K562 (cell line): ENCODE results near the gene ZNF792. TPM values are rescaled to one million over a fixed set of nuclear protein-coding genes. Genes with fewer than 3 reads are reported as not detected.

Source experiments
- CXXC5 ChIP-seq: fragments of 250-450 bp; sonication (Bioruptor Pico); IDR thresholded peaks from 2 replicates; pipeline ENCODE4 v1.8.0; 2022; ENCODE audit warnings: inconsistent platforms, mild to moderate bottlenecking, moderate library complexity
- ELF2 ChIP-seq: fragments of 250-450 bp; sonication (Bioruptor Pico); IDR thresholded peaks from 2 replicates; pipeline ENCODE4 v1.5.0; 2021; ENCODE audit warnings: mild to moderate bottlenecking
- GATAD2A ChIP-seq: fragments of 450-650 bp; IDR thresholded peaks from 2 replicates; pipeline ENCODE4 v1.6.1; 2017
- HLTF ChIP-seq: fragments of 450-650 bp; IDR thresholded peaks from 2 replicates; pipeline ENCODE4 v1.6.1; 2016
- KLF6 ChIP-seq: fragments of 250-450 bp; sonication (Bioruptor Pico); IDR thresholded peaks from 2 replicates; pipeline ENCODE4 v1.4.0; 2020; ENCODE audit warnings: mild to moderate bottlenecking, moderate library complexity, borderline replicate concordance
- MECOM ChIP-seq: fragments of 250-450 bp; sonication (Bioruptor Pico); IDR thresholded peaks from 2 replicates; pipeline ENCODE4 v1.8.0; 2022; ENCODE audit warnings: inconsistent platforms
- MLLT1 ChIP-seq, 2 experiments: fragments of 450-650 bp; IDR thresholded peaks; 2 replicates each; pipeline ENCODE4 v1.6.1; 2016
- MTF1 ChIP-seq: fragments of 250-450 bp; sonication (Bioruptor Pico); IDR thresholded peaks from 2 replicates; pipeline ENCODE4 v1.9.0; 2021; ENCODE audit warnings: moderate library complexity, mild to moderate bottlenecking, inconsistent platforms, borderline replicate concordance
- MYBL2 ChIP-seq, 2 experiments: fragments of 450-650 bp in 1 of 2; sonication (generic) in 1 of 2; formaldehyde crosslinking in 1 of 2; IDR thresholded peaks; 2 replicates each; pipeline versions ENCODE4 v1.6.1 to v1.8.1; 2017 to 2022; ENCODE audit warnings: borderline replicate concordance in 1 of 2, inconsistent platforms in 1 of 2, low read depth in 1 of 2, mild to moderate bottlenecking in 1 of 2, missing genetic modification reagents in 1 of 2, moderate library complexity in 1 of 2
- MYNN ChIP-seq, 2 experiments: sonication (generic); formaldehyde crosslinking in 1 of 2; IDR thresholded peaks; 2 replicates each; pipeline versions ENCODE4 v1.5.0 to v1.6.1; 2016 to 2020; ENCODE audit warnings: antibody characterized with exemption in 1 of 2, missing genetic modification reagents in 1 of 2
- NR3C1 ChIP-seq: sonication (generic); formaldehyde crosslinking; IDR thresholded peaks from 2 replicates; pipeline ENCODE4 v1.8.1; 2022; ENCODE audit warnings: missing genetic modification reagents
- PCBP1 ChIP-seq: fragments of 200-400 bp; formaldehyde crosslinking; IDR thresholded peaks from 2 replicates; pipeline ENCODE4 v1.6.1; 2018; ENCODE audit warnings: mild to moderate bottlenecking, low read depth, low read length; ENCODE audit not compliant: poor library complexity, severe bottlenecking
- POLR2H ChIP-seq: IDR thresholded peaks from 2 replicates; pipeline ENCODE4 v1.6.1; 2016; ENCODE audit warnings: missing genetic modification characterization, low read depth, mild to moderate bottlenecking, control low read depth, missing compliant biosample characterization, moderate library complexity
- RNF219 ChIP-seq: fragments of 250-450 bp; sonication (Bioruptor Pico); IDR thresholded peaks from 2 replicates; pipeline ENCODE4 v1.5.0; 2022; ENCODE audit warnings: mild to moderate bottlenecking
- SIRT6 ChIP-seq: IDR thresholded peaks from one replicate; pipeline ENCODE4 v1.6.1; 2012; ENCODE audit warnings: low read depth, mild to moderate bottlenecking, control low read depth, inconsistent platforms, low read length, moderate library complexity
- TARDBP ChIP-seq: fragments of 450-650 bp; IDR thresholded peaks from 2 replicates; pipeline ENCODE4 v1.6.1; 2016
- TRIM28 ChIP-seq: fragments of 450-650 bp; IDR thresholded peaks from 2 replicates; pipeline ENCODE4 v1.6.1; 2017
- U2AF1 ChIP-seq: fragments of 200-400 bp; formaldehyde crosslinking; optimal IDR thresholded peaks from 2 replicates; pipeline ENCODE3; 2017; ENCODE audit warnings: mild to moderate bottlenecking, low read depth, low read length, moderate library complexity
- XRCC3 ChIP-seq: fragments of 450-650 bp; IDR thresholded peaks from 2 replicates; pipeline ENCODE4 v1.6.1; 2017; ENCODE audit warnings: mild to moderate bottlenecking, moderate library complexity
- ZBTB26 ChIP-seq: fragments of 450-650 bp; formaldehyde crosslinking; IDR thresholded peaks from 2 replicates; pipeline ENCODE4 v1.4.0; 2022; ENCODE audit warnings: missing genetic modification characterization
- ZEB2 ChIP-seq: fragments of 450-650 bp; IDR thresholded peaks from 2 replicates; pipeline ENCODE4 v1.6.1; 2016
- ZNF274 ChIP-seq: IDR thresholded peaks from 2 replicates; pipeline ENCODE4 v1.6.1; 2011; ENCODE audit warnings: low read depth, mild to moderate bottlenecking, low read length, moderate library complexity, borderline replicate concordance
- ZNF77 ChIP-seq: fragments of 250-450 bp; sonication (Bioruptor Pico); IDR thresholded peaks from 2 replicates; pipeline ENCODE4 v1.5.0; 2020
- polyA plus RNA-seq, 8 experiments: library from polyadenylated mRNA; depleted of rRNA in 4 of 8; stranded (reverse) in 5 of 8; unstranded in 3 of 8; fragments of >200 nt; fragmentation: Nextera tagmentation in 2 of 8; fragmentation: Illumina TruSeq in 1 of 8; extraction: Ambion mirVana in 2 of 8; extraction: Trizol in 1 of 8; gene quantifications; 2 replicates each; pipeline versions ENCODE4 v1.2.1 to v1.2.3, GENCODE V29; 2011 to 2014; ENCODE audit warnings: inconsistent platforms in 1 of 8, missing spikeins in 1 of 8
- total RNA-seq, 7 experiments: library from RNA; depleted of rRNA in 6 of 7; stranded (reverse); fragments of >200 nt in 6 of 7; fragmentation: Illumina TruSeq in 2 of 7; extraction: Trizol in 2 of 7; gene quantifications; 2 replicates each; pipeline versions ENCODE4 v1.2.1 to v1.2.3, GENCODE V29; 2011 to 2021; ENCODE audit warnings: low replicate concordance in 1 of 7
- TF ChIP-seq, protein P1 (sequence below): fragments of 450-650 bp; IDR thresholded peaks from 2 replicates; pipeline ENCODE4 v1.6.1; 2016; ENCODE audit warnings: missing biosample characterization, missing genetic modification characterization

Gene ZNF792
- total and polyA plus RNA-seq, 9 of the 15 experiments (the other 6 are each of a cell fraction or from before 2014, with no cell fraction given): 3.3 to 16.5 (median 10.4) TPM

- TF ChIP-seq XRCC3 (no peak), MTF1 (no peak), KLF6 (no peak), MECOM (CRISPR knock-in tag) (no peak), U2AF1 (no peak), ZNF274 (no peak), RNF219 (no peak), MYNN (IDR thresholded peaks at IDR 0.05) (no peak), MYNN (CRISPR knock-in tag; IDR thresholded peaks at IDR 0.05) (no peak), ZBTB26 (no peak), ZEB2 (peak; percentile 7; the same call in 1 of the 2 replicates), ELF2 (CRISPR knock-in tag) (no peak), POLR2H (tag) (no peak), TRIM28 (no peak), HLTF (no peak), CXXC5 (CRISPR knock-in tag) (peak; percentile 31), MLLT1 (IDR thresholded peaks at IDR 0.05) (0 out of 4 replicates have a peak, but pooled peaks of 1 of the 2 experiments have one; percentile 29), GATAD2A (no peak), SIRT6 (no peak), PCBP1 (no peak), MYBL2 (IDR thresholded peaks at IDR 0.05; ENCODE audit: low read depth) (no peak), MYBL2 (CRISPR knock-in tag; IDR thresholded peaks at IDR 0.05; ENCODE audit: borderline replicate concordance) (no peak), TARDBP (no peak), NR3C1 (CRISPR knock-in tag) (no peak), ZNF77 (CRISPR knock-in tag) (no peak)
- TF ChIP-seq, protein P1, sequence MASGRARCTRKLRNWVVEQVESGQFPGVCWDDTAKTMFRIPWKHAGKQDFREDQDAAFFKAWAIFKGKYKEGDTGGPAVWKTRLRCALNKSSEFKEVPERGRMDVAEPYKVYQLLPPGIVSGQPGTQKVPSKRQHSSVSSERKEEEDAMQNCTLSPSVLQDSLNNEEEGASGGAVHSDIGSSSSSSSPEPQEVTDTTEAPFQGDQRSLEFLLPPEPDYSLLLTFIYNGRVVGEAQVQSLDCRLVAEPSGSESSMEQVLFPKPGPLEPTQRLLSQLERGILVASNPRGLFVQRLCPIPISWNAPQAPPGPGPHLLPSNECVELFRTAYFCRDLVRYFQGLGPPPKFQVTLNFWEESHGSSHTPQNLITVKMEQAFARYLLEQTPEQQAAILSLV: no peak
Observed at GRCh38 chr19:34999498-35000337, 35.7 kb upstream of the ZNF792 start, which contains the start of gene GRAMD1A (continued).
